ENCODE data around the gene COG4. TPM values are rescaled to one million over a fixed set of nuclear protein-coding genes. Genes with fewer than 3 reads are reported as not detected.

The COG4 gene
- total and polyA plus RNA-seq, 2 experiments from 2014 or later = 28.8 to 38.1 TPM

- no peak for TF ChIP-seq ZNF462 (CRISPR knock-in tag; IDR thresholded peaks at IDR 0.05)
These were observed 25.6 kb upstream of the COG4 start (continued) for GRCh38 chr16:70548936-70549335.

GRCh38 chr16:70544548-70544947, 21.2 kb upstream of the COG4 start:
- peaks cover 48% of the 10 kb centered on the region for H3F3A ChIP-seq (replicated peaks; ENCODE audit: low read depth)
- no peak overlapping the region for H3K27ac ChIP-seq (ENCODE audit: low read depth)
- H3K79me2 ChIP-seq (replicated peaks; ENCODE audit: insufficient read depth) = peaks cover 96% of the 10 kb centered on the region
- no peak overlapping the region for H3K4me2 ChIP-seq
- ATAC-seq = no peak
- Mint-ChIP-seq H3K4me1 (no peaks in the 10 kb centered on the region), H3K9me3 (no peaks in the 10 kb centered on the region), H3K36me3 (ENCODE audit: low read depth) (peaks cover 93% of the 10 kb centered on the region), H3K4me3 (no peak overlapping the region), H3K27me3 (ENCODE audit: insufficient read depth, low read depth, poor library complexity) (peaks cover 6% of the 10 kb centered on the region), H3K27ac (no peak overlapping the region)
- no peaks in the 10 kb centered on the region for H3K9me2 ChIP-seq (ENCODE audit: insufficient read depth)
- no peak for DNase-seq (ENCODE audit: low spot score)
- H3K36me3 ChIP-seq (ENCODE audit: insufficient read depth) = peaks cover 90% of the 10 kb centered on the region
- no peaks in the 10 kb centered on the region for H3K4me1 ChIP-seq (ENCODE audit: insufficient read depth)
- no peak overlapping the region for H2AFZ ChIP-seq
- no peaks in the 10 kb centered on the region for H3K27me3 ChIP-seq (ENCODE audit: insufficient read depth)
- TF ChIP-seq EZH2phosphoT487 (IDR thresholded peaks at IDR 0.05; ENCODE audit: unreplicated experiment) = no peak
- no peak for TF ChIP-seq ZNF114 (CRISPR knock-in tag; IDR thresholded peaks at IDR 0.05)
- no peak for TF ChIP-seq ETS1 (IDR thresholded peaks at IDR 0.05)
- H3K4me3 ChIP-seq = no peak overlapping the region
- peaks cover 79% of the 10 kb centered on the region for H4K20me1 ChIP-seq (replicated peaks; ENCODE audit: insufficient read depth)
